ENCODE measurements around the gene CPPED1.
"Not testable (repeated sequence)": the region's sequence is repeated elsewhere in the genome, so short reads cannot be mapped to it uniquely, and the experiment has no call there.

The CPPED1 gene

GRCh38 chr16:12796498-12796897, 7.2 kb downstream of the CPPED1 start:
- Histone ChIP-seq H3K9me3 (ENCODE audit: severe bottlenecking) (no peaks in the 10 kb centered on the region), H3K27ac (ENCODE audit: poor library complexity, severe bottlenecking) (no peak overlapping the region), H3K36me3 (ENCODE audit: low read depth) (no peaks in the 10 kb centered on the region), H3K4me1 (ENCODE audit: insufficient read depth, poor library complexity, severe bottlenecking) (no peaks in the 10 kb centered on the region), H3K4me3 (ENCODE audit: severe bottlenecking) (no peak overlapping the region), H3K27me3 (ENCODE audit: insufficient read depth, poor library complexity, severe bottlenecking) (no peaks in the 10 kb centered on the region)
- ATAC-seq (ENCODE audit: low read depth) (no peak), DNase-seq (ENCODE audit: low spot score) (no peak)
- no peak for TF ChIP-seq CTCF (IDR thresholded peaks at IDR 0.05; ENCODE audit: poor library complexity, severe bottlenecking)

- ATAC-seq (ENCODE audit: low read depth) (no peak), DNase-seq (ENCODE audit: low spot score) (no peak)
- H3K27ac ChIP-seq (ENCODE audit: poor library complexity, severe bottlenecking): no peak overlapping the region
- no peaks in the 10 kb centered on the region for H3K27me3 ChIP-seq (ENCODE audit: insufficient read depth, poor library complexity, severe bottlenecking)
- H3K4me3 ChIP-seq (ENCODE audit: severe bottlenecking): no peak overlapping the region
- no peak for TF ChIP-seq CTCF (IDR thresholded peaks at IDR 0.05; ENCODE audit: poor library complexity, severe bottlenecking)
- no peaks in the 10 kb centered on the region for H3K4me1 ChIP-seq (ENCODE audit: insufficient read depth, poor library complexity, severe bottlenecking)
- H3K9me3 ChIP-seq (ENCODE audit: severe bottlenecking): no peaks in the 10 kb centered on the region
- no peaks in the 10 kb centered on the region for H3K36me3 ChIP-seq (ENCODE audit: low read depth)
Measured at GRCh38 chr16:12794486-12795387, 8.9 kb downstream of the CPPED1 start.

GRCh38 chr16:12793865-12794240, 9.8 kb downstream of the CPPED1 start:
- no peak for TF ChIP-seq CTCF (IDR thresholded peaks at IDR 0.05; ENCODE audit: poor library complexity, severe bottlenecking)
- H3K36me3 ChIP-seq (ENCODE audit: low read depth): no peaks in the 10 kb centered on the region
- no peak overlapping the region for H3K27ac ChIP-seq (ENCODE audit: poor library complexity, severe bottlenecking)
- DNase-seq (ENCODE audit: low spot score) (no peak), ATAC-seq (ENCODE audit: low read depth) (no peak)
- no peaks in the 10 kb centered on the region for H3K4me1 ChIP-seq (ENCODE audit: insufficient read depth, poor library complexity, severe bottlenecking)
- no peaks in the 10 kb centered on the region for H3K27me3 ChIP-seq (ENCODE audit: insufficient read depth, poor library complexity, severe bottlenecking)
- H3K9me3 ChIP-seq (ENCODE audit: severe bottlenecking): no peaks in the 10 kb centered on the region
- H3K4me3 ChIP-seq (ENCODE audit: severe bottlenecking): no peak overlapping the region

GRCh38 chr16:12793120-12793864, 10.4 kb downstream of the CPPED1 start:
- H3K36me3 ChIP-seq (ENCODE audit: low read depth): no peaks in the 10 kb centered on the region

GRCh38 chr16:12792528-12792927, 11.2 kb downstream of the CPPED1 start:
- H3K27me3 ChIP-seq (ENCODE audit: insufficient read depth, poor library complexity, severe bottlenecking); H3K9me3 ChIP-seq (ENCODE audit: severe bottlenecking); H3K4me3 ChIP-seq (ENCODE audit: severe bottlenecking); H3K27ac ChIP-seq (ENCODE audit: poor library complexity, severe bottlenecking); H3K4me1 ChIP-seq (ENCODE audit: insufficient read depth, poor library complexity, severe bottlenecking); ATAC-seq (ENCODE audit: low read depth); DNase-seq (ENCODE audit: low spot score); H3K36me3 ChIP-seq (ENCODE audit: low read depth): not testable (repeated sequence)

More at GRCh38 chr16:12793120-12793864, 10.4 kb downstream of the CPPED1 start:
- no peaks in the 10 kb centered on the region for H3K4me1 ChIP-seq (ENCODE audit: insufficient read depth, poor library complexity, severe bottlenecking)
- no peaks in the 10 kb centered on the region for H3K27me3 ChIP-seq (ENCODE audit: insufficient read depth, poor library complexity, severe bottlenecking)
- ATAC-seq (ENCODE audit: low read depth): no peak
- H3K9me3 ChIP-seq (ENCODE audit: severe bottlenecking): no peaks in the 10 kb centered on the region
- DNase-seq (ENCODE audit: low spot score): no peak
- no peak for TF ChIP-seq CTCF (IDR thresholded peaks at IDR 0.05; ENCODE audit: poor library complexity, severe bottlenecking)
- no peak overlapping the region for H3K27ac ChIP-seq (ENCODE audit: poor library complexity, severe bottlenecking)
- no peak overlapping the region for H3K4me3 ChIP-seq (ENCODE audit: severe bottlenecking)

Data from RWPE2 (cell line).